HCT116 (cell line): Measurements from ENCODE around the gene TPI1. TPM values are rescaled to one million over a fixed set of nuclear protein-coding genes. Genes with fewer than 3 reads are reported as not detected.

Experiments used
- ATAC-seq: fragments of 200-7000 bp; cut with Tn5 transposase; 2 replicates; pipeline ENCODE4 v1.9.1; 2020; ENCODE audit warnings: mild to moderate bottlenecking, moderate library complexity
- BruUV-seq: library from RNA; stranded (reverse); fragments of 400-500 nt; replicated peaks from 2 replicates; lab custom pipeline; 2021; lab: Mats Ljungman, UMichigan
- CTCF ChIA-PET: fragments of 300-600 bp; sonication (Branson Sonifier 250); formaldehyde crosslinking; loops from one replicate; lab custom pipeline; 2021; ENCODE audit warnings: antibody characterized with exemption; lab: Charles Lee
- POLR2A ChIA-PET: fragments of 300-600, 350-600 bp; sonication (Branson Sonifier 250); formaldehyde crosslinking; loops from one replicate; lab custom pipeline; 2021; ENCODE audit warnings: antibody characterized with exemption; lab: Charles Lee
- RAD21 ChIA-PET, 2 experiments: fragments of 300-600 bp; sonication (Branson Sonifier 250); formaldehyde crosslinking; loops; one replicate each; lab custom pipeline; 2023; ENCODE audit warnings: low total read pairs in 2 of 2; ENCODE audit not compliant: uncharacterized antibody in 2 of 2, unreplicated experiment in 2 of 2, low non-redundant PET in 1 of 2; lab: Charles Lee
- DNase-seq: peaks from one replicate; pipeline ENCODE4 v3.0.0-alpha.2; 2010; ENCODE audit warnings: low read depth, low spot score
- H2AFZ ChIP-seq: fragments of 200-600 bp; shearing (Covaris generic), sonication (generic); 2 replicates; pipeline ENCODE4 v1.6.1; 2017; ENCODE audit warnings: low read depth, mixed run types, mixed read lengths, antibody characterized with exemption, low read length; ENCODE audit not compliant: poor library complexity, severe bottlenecking
- H3K27ac ChIP-seq: 2 replicates; pipeline ENCODE4 v1.5.1; 2012; ENCODE audit warnings: low read depth, low read length
- H3K27me3 ChIP-seq: fragments of 200-600 bp; sonication (generic); 2 replicates; pipeline ENCODE4 v1.6.1; 2016; ENCODE audit warnings: mixed run types, low read length, mixed read lengths; ENCODE audit not compliant: insufficient read depth
- H3K36me3 ChIP-seq, 2 experiments: fragments of 200-500 bp in 1 of 2; fragments of 200-600 bp in 1 of 2; sonication (Bioruptor generic) in 1 of 2; sonication (generic) in 1 of 2; 2 replicates each; pipeline versions ENCODE4 v1.5.1 to v1.6.1; 2014 to 2016; ENCODE audit warnings: low read length in 2 of 2, inconsistent platforms in 1 of 2, mixed read lengths in 1 of 2, mixed run types in 1 of 2; ENCODE audit not compliant: insufficient read depth in 2 of 2, control insufficient read depth in 1 of 2
- H3K4me1 ChIP-seq, 2 experiments: fragments of 200-600 bp in 1 of 2; sonication (generic) in 1 of 2; 2 replicates each; pipeline versions ENCODE4 v1.5.1 to v1.6.1; 2012 to 2017; ENCODE audit warnings: low read length in 2 of 2, inconsistent platforms in 1 of 2, mild to moderate bottlenecking in 1 of 2, mixed read lengths in 1 of 2, mixed run types in 1 of 2, moderate library complexity in 1 of 2; ENCODE audit not compliant: insufficient read depth in 2 of 2, control insufficient read depth in 1 of 2
- H3K4me2 ChIP-seq: fragments of 200-600 bp; sonication (generic); 2 replicates; pipeline ENCODE4 v1.6.1; 2017; ENCODE audit warnings: mixed run types, low read length, mixed read lengths
- H3K4me3 ChIP-seq, 2 experiments: fragments of 200-600 bp in 1 of 2; sonication (generic) in 1 of 2; replicated peaks in 1 of 2; 2 replicates each; pipeline ENCODE4 v1.5.1; 2011 to 2016; ENCODE audit warnings: low read length in 2 of 2, control low read depth in 1 of 2, low read depth in 1 of 2, mild to moderate bottlenecking in 1 of 2, mixed read lengths in 1 of 2, mixed run types in 1 of 2
- H3K79me2 ChIP-seq: fragments of 200-600 bp; sonication (generic); 2 replicates; pipeline ENCODE4 v1.6.1; 2017; ENCODE audit warnings: mild to moderate bottlenecking, mixed run types, low read length, moderate library complexity, mixed read lengths; ENCODE audit not compliant: insufficient read depth
- H3K9ac ChIP-seq: fragments of 200-600 bp; sonication (generic); 2 replicates; pipeline ENCODE4 v1.6.1; 2016; ENCODE audit warnings: low read length, mixed read lengths
- H3K9me2 ChIP-seq: fragments of 200-600 bp; sonication (generic), shearing (Covaris generic); 2 replicates; pipeline ENCODE4 v1.6.1; 2017; ENCODE audit warnings: mixed run types, mild to moderate bottlenecking, moderate library complexity; ENCODE audit not compliant: insufficient read depth
- H3K9me3 ChIP-seq, 2 experiments: fragments of 200-500 bp in 1 of 2; fragments of 200-600 bp in 1 of 2; sonication (Bioruptor generic) in 1 of 2; sonication (generic) in 1 of 2; 2 replicates each; pipeline ENCODE4 v1.6.1; 2014 to 2017; ENCODE audit warnings: low read length in 2 of 2, mixed read lengths in 2 of 2, inconsistent platforms in 1 of 2, low read depth in 1 of 2, mild to moderate bottlenecking in 1 of 2, mixed run types in 1 of 2, moderate library complexity in 1 of 2; ENCODE audit not compliant: control insufficient read depth in 1 of 2, insufficient read depth in 1 of 2
- H4K20me1 ChIP-seq: fragments of 200-600 bp; sonication (generic), shearing (Covaris generic); 2 replicates; pipeline ENCODE4 v1.6.1; 2017; ENCODE audit warnings: mixed run types, mild to moderate bottlenecking, moderate library complexity; ENCODE audit not compliant: insufficient read depth
- CBX3 ChIP-seq: IDR thresholded peaks from 2 replicates; pipeline ENCODE4 v1.6.1; 2012; ENCODE audit warnings: low read depth
- ELF1 ChIP-seq: IDR thresholded peaks from 2 replicates; pipeline ENCODE4 v1.6.1; 2012; ENCODE audit warnings: low read depth, borderline replicate concordance
- FOSL1 ChIP-seq: IDR thresholded peaks from 2 replicates; pipeline ENCODE4 v1.6.1; 2012; ENCODE audit warnings: low read depth
- JUND ChIP-seq: IDR thresholded peaks from 2 replicates; pipeline ENCODE4 v1.6.1; 2012
- MAX ChIP-seq: IDR thresholded peaks from 2 replicates; pipeline ENCODE4 v1.6.1; 2012
- POLR2A ChIP-seq: IDR thresholded peaks from 2 replicates; pipeline ENCODE4 v1.7.0; 2011; ENCODE audit warnings: borderline replicate concordance; ENCODE audit not compliant: insufficient read depth, insufficient read length; ENCODE audit errors: extremely low read depth
- POLR2AphosphoS5 ChIP-seq: IDR thresholded peaks from 2 replicates; pipeline ENCODE4 v1.6.1; 2011; ENCODE audit warnings: mild to moderate bottlenecking, low read depth, low read length, moderate library complexity
- TCF7L2 ChIP-seq: IDR thresholded peaks from 2 replicates; pipeline ENCODE4 v1.7.0; 2011; ENCODE audit warnings: borderline replicate concordance, inconsistent platforms; ENCODE audit not compliant: insufficient read depth, insufficient read length; ENCODE audit errors: extremely low read depth
- YY1 ChIP-seq: IDR thresholded peaks from 2 replicates; pipeline ENCODE4 v1.6.1; 2011; ENCODE audit warnings: low read length, low read depth, moderate library complexity, mild to moderate bottlenecking; ENCODE audit not compliant: insufficient replicate concordance; ENCODE audit errors: extremely low read depth
- ZFX ChIP-seq: fragments of 450-650 bp; IDR thresholded peaks from 2 replicates; pipeline ENCODE4 v1.6.1; 2017
- ZNF274 ChIP-seq: fragments of 200-500 bp; sonication (Bioruptor generic); IDR thresholded peaks from 2 replicates; pipeline ENCODE4 v1.6.1; 2014; ENCODE audit warnings: mild to moderate bottlenecking, low read depth, low read length, inconsistent platforms
- intact Hi-C: fragments of 100-400 bp; cut with micrococcal nuclease; formaldehyde crosslinking; loops from 2 replicates; pipeline ENCODE4 v1.10.0; 2022
- total RNA-seq: library from RNA; stranded (reverse); gene quantifications from one replicate; pipeline ENCODE4 v1.2.1, GENCODE V29; 2021; ENCODE audit not compliant: unreplicated experiment
- TF ChIP-seq, protein P1 (sequence below): IDR thresholded peaks from 2 replicates; pipeline ENCODE4 v1.6.1; 2012
- TF ChIP-seq, protein P2 (sequence below), 3 experiments: fragments of 200-600 bp in 1 of 3; sonication (generic) in 1 of 3; IDR thresholded peaks in 2 of 3; conservative IDR thresholded peaks in 1 of 3; 2 replicates each; pipeline ENCODE4 v1.5.1; 2012 to 2017; ENCODE audit warnings: low read depth in 2 of 3, low read length in 2 of 3, antibody characterized with exemption in 1 of 3, borderline replicate concordance in 1 of 3, control low read depth in 1 of 3, mild to moderate bottlenecking in 1 of 3, mixed read lengths in 1 of 3, mixed run types in 1 of 3, moderate library complexity in 1 of 3; ENCODE audit not compliant: insufficient read depth in 1 of 3
- TF ChIP-seq, protein P3 (sequence below): IDR thresholded peaks from 2 replicates; pipeline ENCODE4 v1.6.1; 2011; ENCODE audit warnings: mild to moderate bottlenecking, low read length, moderate library complexity; ENCODE audit not compliant: insufficient replicate concordance; ENCODE audit errors: extremely low read depth

TPI1 gene
- total RNA-seq, 1 experiment from 2014 or later: 1,068 TPM

- intact Hi-C loops: loop anchor here (5.0 kb wide), 1 partner anchor 245 kb away; the partner anchor contains the start of gene CHD4
- RAD21 ChIA-PET: interaction anchor here in 1 of 2 experiments (1.5 kb wide), 1 partner anchor 21 kb away, joined by 5 read pairs; the partner anchor contains the start of gene SPSB2
Measured at GRCh38 chr12:6851921-6852650, 15.2 kb upstream of the TPI1 start, which contains the start of gene USP5. TSS of gene USP5 (plus strand) at chr12:6852150. CDS start at chr12:6852180, 30 bp downstream.

More at GRCh38 chr12:6851921-6852650, 15.2 kb upstream of the TPI1 start, which contains the start of gene USP5:
- BruUV-seq: TSS peak; percentile 77
- H3K4me3 ChIP-seq: peak within 1 kb of the TSS; percentile 67 to 94
- TF ChIP-seq, protein P1, sequence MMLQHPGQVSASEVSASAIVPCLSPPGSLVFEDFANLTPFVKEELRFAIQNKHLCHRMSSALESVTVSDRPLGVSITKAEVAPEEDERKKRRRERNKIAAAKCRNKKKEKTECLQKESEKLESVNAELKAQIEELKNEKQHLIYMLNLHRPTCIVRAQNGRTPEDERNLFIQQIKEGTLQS: no peak
- TF ChIP-seq POLR2AphosphoS5 (peak; percentile 77), ELF1 (no peak), POLR2A (no peak), TCF7L2 (peak; percentile 59), MAX (no peak), FOSL1 (no peak), YY1 (peak; percentile 81), JUND (no peak), CBX3 (no peak), ZNF274 (no peak), ZFX (peak; percentile 97; the same call in 1 of the 2 replicates)
- TF ChIP-seq, protein P2, sequence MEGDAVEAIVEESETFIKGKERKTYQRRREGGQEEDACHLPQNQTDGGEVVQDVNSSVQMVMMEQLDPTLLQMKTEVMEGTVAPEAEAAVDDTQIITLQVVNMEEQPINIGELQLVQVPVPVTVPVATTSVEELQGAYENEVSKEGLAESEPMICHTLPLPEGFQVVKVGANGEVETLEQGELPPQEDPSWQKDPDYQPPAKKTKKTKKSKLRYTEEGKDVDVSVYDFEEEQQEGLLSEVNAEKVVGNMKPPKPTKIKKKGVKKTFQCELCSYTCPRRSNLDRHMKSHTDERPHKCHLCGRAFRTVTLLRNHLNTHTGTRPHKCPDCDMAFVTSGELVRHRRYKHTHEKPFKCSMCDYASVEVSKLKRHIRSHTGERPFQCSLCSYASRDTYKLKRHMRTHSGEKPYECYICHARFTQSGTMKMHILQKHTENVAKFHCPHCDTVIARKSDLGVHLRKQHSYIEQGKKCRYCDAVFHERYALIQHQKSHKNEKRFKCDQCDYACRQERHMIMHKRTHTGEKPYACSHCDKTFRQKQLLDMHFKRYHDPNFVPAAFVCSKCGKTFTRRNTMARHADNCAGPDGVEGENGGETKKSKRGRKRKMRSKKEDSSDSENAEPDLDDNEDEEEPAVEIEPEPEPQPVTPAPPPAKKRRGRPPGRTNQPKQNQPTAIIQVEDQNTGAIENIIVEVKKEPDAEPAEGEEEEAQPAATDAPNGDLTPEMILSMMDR (IDR thresholded peaks at IDR 0.05 in 2 of 3, conservative IDR thresholded peaks at IDR 0.05 in 1 of 3; ENCODE audit: borderline replicate concordance in 1 of 3, insufficient read depth in 1 of 3, low read depth in 2 of 3, low read length in 2 of 3): no peak
- TF ChIP-seq, protein P3, sequence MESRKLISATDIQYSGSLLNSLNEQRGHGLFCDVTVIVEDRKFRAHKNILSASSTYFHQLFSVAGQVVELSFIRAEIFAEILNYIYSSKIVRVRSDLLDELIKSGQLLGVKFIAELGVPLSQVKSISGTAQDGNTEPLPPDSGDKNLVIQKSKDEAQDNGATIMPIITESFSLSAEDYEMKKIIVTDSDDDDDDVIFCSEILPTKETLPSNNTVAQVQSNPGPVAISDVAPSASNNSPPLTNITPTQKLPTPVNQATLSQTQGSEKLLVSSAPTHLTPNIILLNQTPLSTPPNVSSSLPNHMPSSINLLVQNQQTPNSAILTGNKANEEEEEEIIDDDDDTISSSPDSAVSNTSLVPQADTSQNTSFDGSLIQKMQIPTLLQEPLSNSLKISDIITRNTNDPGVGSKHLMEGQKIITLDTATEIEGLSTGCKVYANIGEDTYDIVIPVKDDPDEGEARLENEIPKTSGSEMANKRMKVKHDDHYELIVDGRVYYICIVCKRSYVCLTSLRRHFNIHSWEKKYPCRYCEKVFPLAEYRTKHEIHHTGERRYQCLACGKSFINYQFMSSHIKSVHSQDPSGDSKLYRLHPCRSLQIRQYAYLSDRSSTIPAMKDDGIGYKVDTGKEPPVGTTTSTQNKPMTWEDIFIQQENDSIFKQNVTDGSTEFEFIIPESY: peak; percentile 37
- TF ChIP-seq, all 23 proteins: peak for 5
- Histone ChIP-seq H3K79me2 (peaks cover 49% of the 10 kb centered on the region), H3K27ac (peak within 1 kb of the TSS; percentile 77), H3K9me2 (no peaks in the 10 kb centered on the region), H3K9ac (peak within 1 kb of the TSS; percentile 89), H2AFZ (peak within 1 kb of the TSS; percentile 85), H3K36me3 (peaks cover 31 to 48% of the 10 kb centered on the region in 2 experiments; a peak in 3 of 4 replicates), H4K20me1 (no peaks in the 10 kb centered on the region), H3K4me2 (peak within 1 kb of the TSS; percentile 100), H3K27me3 (no peaks in the 10 kb centered on the region), H3K4me1 (peaks cover 15 to 31% of the 10 kb centered on the region in 2 experiments), H3K9me3 (no peaks in the 10 kb centered on the region)
- ChIA-PET CTCF (interaction anchor here (0.6 to 3.4 kb wide), 13 partner anchors 17 to 128 kb away, joined by 3 to 38 read pairs (median 5); partner anchors contain the start of genes COPS7A, MLF2, P3H3 and SPSB2), POLR2A (interaction anchor here (0.6 to 8.9 kb wide), 19 partner anchors 9 to 638 kb away, joined by 3 to 186 read pairs (median 8); partner anchors contain the start of genes C12orf57, COPS7A, GAPDH and GNB3)
- ATAC-seq (peak; percentile 81), DNase-seq (peak; percentile 100)
